Effector CD8-positive, alpha-beta T cell (primary cell): ENCODE measurements around the gene PDE8A.
"Not testable (repeated sequence)": the region's sequence is repeated elsewhere in the genome, so short reads cannot be mapped to it uniquely, and the experiment has no call there.

Experiments
- DNase-seq: peaks from one replicate; lab custom pipeline; 2025; lab: John Stamatoyannopoulos, UW

The PDE8A gene

GRCh38 chr15:85010071-85010385, 28.4 kb downstream of the PDE8A start:
- no peak for DNase-seq

- no peak for DNase-seq
These were observed 28.9 kb downstream of the PDE8A start for GRCh38 chr15:85010386-85011159.

GRCh38 chr15:85011160-85011571, 29.5 kb downstream of the PDE8A start:
- DNase-seq, result no peak

- not testable (repeated sequence) for DNase-seq
These were observed 30.1 kb downstream of the PDE8A start for GRCh38 chr15:85011724-85012123.

- no peak for DNase-seq
These were observed 32.1 kb downstream of the PDE8A start for GRCh38 chr15:85013785-85014184.

GRCh38 chr15:85014932-85015331, 33.3 kb downstream of the PDE8A start:
- DNase-seq, result no peak

- DNase-seq, result no peak
These were observed 34.6 kb downstream of the PDE8A start for GRCh38 chr15:85016275-85016674.

- no peak for DNase-seq
These were observed 38.3 kb downstream of the PDE8A start for GRCh38 chr15:85019815-85020590.

- no peak for DNase-seq
These were observed 39.8 kb downstream of the PDE8A start for GRCh38 chr15:85021409-85021808.

- DNase-seq, result no peak
These were observed 41.3 kb downstream of the PDE8A start for GRCh38 chr15:85022860-85023403.

- no peak for DNase-seq
These were observed 42.3 kb downstream of the PDE8A start for GRCh38 chr15:85024003-85024402.

GRCh38 chr15:85024509-85025336, 43.1 kb downstream of the PDE8A start:
- DNase-seq, result no peak

- DNase-seq, result no peak
These were observed 44.0 kb downstream of the PDE8A start for GRCh38 chr15:85025516-85026251.

GRCh38 chr15:85026304-85027032, 44.8 kb downstream of the PDE8A start:
- DNase-seq, result no peak

GRCh38 chr15:85027033-85027380, 45.4 kb downstream of the PDE8A start:
- DNase-seq, result no peak

- DNase-seq, result no peak
These were observed 45.8 kb downstream of the PDE8A start for GRCh38 chr15:85027421-85027820.

GRCh38 chr15:85028416-85028815, 46.8 kb downstream of the PDE8A start:
- no peak for DNase-seq

GRCh38 chr15:85029221-85029620, 47.6 kb downstream of the PDE8A start:
- DNase-seq, result no peak

GRCh38 chr15:85030301-85030929, 48.8 kb downstream of the PDE8A start:
- no peak for DNase-seq
